SK-N-SH (cell line): Measurements from ENCODE around the gene TTC7B. TPM values are rescaled to one million over a fixed set of nuclear protein-coding genes. Genes with fewer than 3 reads are reported as not detected.
A peak's percentile ranks its signal among the peaks of the same experiment; 100 is the strongest.

Experiments
- CTCF ChIA-PET: fragments of 300-600, 350-600 bp; formaldehyde crosslinking; extraction: SDS; loops from one replicate; lab custom pipeline; 2021; lab: Yijun Ruan, JAX
- POLR2A ChIA-PET: fragments of 350-600 bp; sonication (Branson Sonifier 250); formaldehyde crosslinking; extraction: SDS; loops from one replicate; lab custom pipeline; 2020; ENCODE audit warnings: antibody characterized with exemption, inconsistent platforms; lab: Yijun Ruan, JAX
- DNase-seq: peaks from one replicate; pipeline ENCODE4 v3.0.0; 2012
- H2AFZ ChIP-seq: fragments of 200-600 bp; sonication (generic); 2 replicates; pipeline ENCODE4 v1.8.1; 2016; ENCODE audit warnings: antibody characterized with exemption, mild to moderate bottlenecking, low read depth
- H3F3A ChIP-seq: fragments of 200-600 bp; sonication (generic); replicated peaks from 2 replicates; pipeline ENCODE3; 2016; ENCODE audit warnings: antibody characterized with exemption, mild to moderate bottlenecking; ENCODE audit not compliant: insufficient read depth
- H3K27ac ChIP-seq, 2 experiments: fragments of 200-500 bp in 1 of 2; fragments of 200-600 bp in 1 of 2; sonication (Bioruptor generic) in 1 of 2; sonication (generic), shearing (Covaris generic) in 1 of 2; 2 replicates each; pipeline versions ENCODE4 v1.5.1 to v1.6.1; 2014 to 2016; ENCODE audit warnings: low read depth in 2 of 2, inconsistent platforms in 1 of 2, low read length in 1 of 2, mild to moderate bottlenecking in 1 of 2, mixed read lengths in 1 of 2
- H3K27me3 ChIP-seq: fragments of 200-600 bp; sonication (generic), shearing (Covaris generic); 2 replicates; pipeline ENCODE4 v1.6.1; 2016; ENCODE audit warnings: mixed run types; ENCODE audit not compliant: insufficient read depth
- H3K36me3 ChIP-seq, 2 experiments: fragments of 200-500 bp in 1 of 2; fragments of 200-600 bp in 1 of 2; sonication (Bioruptor generic) in 1 of 2; sonication (generic) in 1 of 2; replicated peaks in 1 of 2; 2 replicates each; pipeline versions ENCODE3 to v1.5.1; 2014 to 2016; ENCODE audit warnings: low read length in 1 of 2, mild to moderate bottlenecking in 1 of 2; ENCODE audit not compliant: insufficient read depth in 2 of 2, control insufficient read depth in 1 of 2
- H3K4me1 ChIP-seq, 2 experiments: fragments of 200-500 bp in 1 of 2; fragments of 200-600 bp in 1 of 2; sonication (Bioruptor generic) in 1 of 2; sonication (generic), shearing (Covaris generic) in 1 of 2; 2 replicates each; pipeline versions ENCODE4 v1.5.1 to v1.6.1; 2014 to 2016; ENCODE audit warnings: low read depth in 1 of 2, low read length in 1 of 2, mixed run types in 1 of 2; ENCODE audit not compliant: insufficient read depth in 2 of 2, control insufficient read depth in 1 of 2
- H3K4me2 ChIP-seq: fragments of 200-600 bp; sonication (generic), shearing (Covaris generic); 2 replicates; pipeline ENCODE4 v1.6.1; 2017; ENCODE audit warnings: mixed run types
- H3K4me3 ChIP-seq, 2 experiments: fragments of 200-500 bp in 1 of 2; fragments of 200-600 bp in 1 of 2; sonication (Bioruptor generic) in 1 of 2; sonication (generic), shearing (Covaris generic) in 1 of 2; 2 replicates each; pipeline versions ENCODE4 v1.5.1 to v1.8.1; 2014 to 2016; ENCODE audit warnings: low read depth in 2 of 2, inconsistent platforms in 1 of 2, low read length in 1 of 2, mild to moderate bottlenecking in 1 of 2, mixed read lengths in 1 of 2, moderate library complexity in 1 of 2
- H3K79me2 ChIP-seq: fragments of 200-600 bp; sonication (generic); 2 replicates; pipeline ENCODE4 v1.8.1; 2017; ENCODE audit warnings: mild to moderate bottlenecking; ENCODE audit not compliant: insufficient read depth
- H3K9ac ChIP-seq: fragments of 200-600 bp; sonication (generic); 2 replicates; pipeline ENCODE4 v1.6.1; 2017; ENCODE audit warnings: mixed run types
- H3K9me2 ChIP-seq: fragments of 200-600 bp; sonication (generic); 2 replicates; pipeline ENCODE4 v1.6.1; 2017; ENCODE audit warnings: mixed run types
- H3K9me3 ChIP-seq: fragments of 200-600 bp; sonication (generic); 2 replicates; pipeline ENCODE4 v1.6.1; 2017; ENCODE audit warnings: mixed run types, mild to moderate bottlenecking, moderate library complexity
- H4K20me1 ChIP-seq: fragments of 200-600 bp; sonication (generic); 2 replicates; pipeline ENCODE4 v1.6.1; 2017; ENCODE audit warnings: mild to moderate bottlenecking, mixed run types; ENCODE audit not compliant: insufficient read depth
- ELF1 ChIP-seq: IDR thresholded peaks from 2 replicates; pipeline ENCODE4 v1.4.0; 2012
- FOXJ3 ChIP-seq: sonication (generic); formaldehyde crosslinking; IDR thresholded peaks from 2 replicates; pipeline ENCODE4 v1.5.1; 2020; ENCODE audit warnings: mild to moderate bottlenecking, missing genetic modification reagents
- GABPA ChIP-seq: IDR thresholded peaks from 2 replicates; pipeline ENCODE4 v1.4.0; 2012; ENCODE audit warnings: low read depth, mild to moderate bottlenecking
- JUND ChIP-seq: IDR thresholded peaks from 2 replicates; pipeline ENCODE4 v1.4.0; 2012
- NFIC ChIP-seq: IDR thresholded peaks from 2 replicates; pipeline ENCODE4 v1.4.0; 2012; ENCODE audit warnings: borderline replicate concordance
- PBX3 ChIP-seq: IDR thresholded peaks from 2 replicates; pipeline ENCODE4; 2012
- POLR2AphosphoS5 ChIP-seq: IDR thresholded peaks from 2 replicates; pipeline ENCODE4 v1.6.1; 2012; ENCODE audit warnings: low read depth, low read length
- RAD21 ChIP-seq: IDR thresholded peaks from 2 replicates; pipeline ENCODE4 v1.6.1; 2012; ENCODE audit warnings: mild to moderate bottlenecking, low read length
- REST ChIP-seq: IDR thresholded peaks from 2 replicates; pipeline ENCODE4 v1.6.1; 2012; ENCODE audit warnings: mild to moderate bottlenecking, low read depth, low read length, moderate library complexity
- TAF1 ChIP-seq: IDR thresholded peaks from 2 replicates; pipeline ENCODE4 v1.6.1; 2012; ENCODE audit warnings: low read depth, mild to moderate bottlenecking, low read length, moderate library complexity, borderline replicate concordance
- TEAD4 ChIP-seq: IDR thresholded peaks from 2 replicates; pipeline ENCODE4 v1.4.0; 2012; ENCODE audit warnings: mild to moderate bottlenecking, borderline replicate concordance; ENCODE audit not compliant: insufficient read depth
- USF2 ChIP-seq: fragments of 150-350 bp; IDR thresholded peaks from 2 replicates; pipeline ENCODE4 v1.6.1; 2017; ENCODE audit warnings: antibody characterized with exemption, low read length, low read depth, borderline replicate concordance
- YY1 ChIP-seq: IDR thresholded peaks from 2 replicates; pipeline ENCODE4 v1.4.0; 2012; ENCODE audit warnings: low read depth, mild to moderate bottlenecking
- WGBS: methylation state at CpG from one replicate; pipeline ENCODE4 v1.1.6; 2017; ENCODE audit warnings: low lambda C conversion rate; 5-methylcytosine and 5-hydroxymethylcytosine counted together
- polyA plus RNA-seq, 3 experiments: library from polyadenylated mRNA; depleted of rRNA; stranded (reverse); fragments of >200 nt; gene quantifications; 2 replicates each; pipeline ENCODE4 v1.2.3, GENCODE V29; 2012

TTC7B gene
- polyA plus RNA-seq, 1 of the 3 experiments (the other 2 are of a cell fraction): 43.1 TPM

- TF ChIP-seq REST (no peak), FOXJ3 (CRISPR knock-in tag) (no peak), PBX3 (no peak)
Measured at GRCh38 chr14:90758028-90758889, 58.0 kb downstream of the TTC7B start (continued).

GRCh38 chr14:90757452-90757851 lies 58.8 kb downstream of the TTC7B start:
- no peak for DNase-seq
- H3K4me2 ChIP-seq: no peak overlapping the region

GRCh38 chr14:90756755-90757345 lies 59.4 kb downstream of the TTC7B start:
- over 99% methylated on average over 8 of the region's 10 CpGs for WGBS
- Histone ChIP-seq H3K79me2 (no peaks in the 10 kb centered on the region), H3K9ac (no peak overlapping the region), H3K27ac (no peak overlapping the region), H4K20me1 (no peaks in the 10 kb centered on the region), H2AFZ (no peak overlapping the region), H3K9me2 (no peaks in the 10 kb centered on the region), H3K4me3 (no peak overlapping the region), H3F3A (peaks cover 3% of the 10 kb centered on the region), H3K9me3 (no peaks in the 10 kb centered on the region), H3K27me3 (no peaks in the 10 kb centered on the region), H3K36me3 (no peaks in the 10 kb centered on the region), H3K4me1 (peaks cover 9 to 21% of the 10 kb centered on the region in 2 experiments; a peak in 3 of 4 replicates), H3K4me2 (no peak overlapping the region)
- no peak for DNase-seq
- POLR2A ChIA-PET: interaction anchor here (0.9 to 2.5 kb wide), 2 partner anchors 17 to 360 kb away, joined by 3 to 11 read pairs; partner anchors contain the start of gene CALM1
- CTCF ChIA-PET: interaction anchor here (0.6 to 5.7 kb wide), 15 partner anchors 12 to 459 kb away, joined by 3 to 59 read pairs (median 17); partner anchors contain the start of gene CALM1
- no peak for TF ChIP-seq GABPA
- no peak for TF ChIP-seq ELF1
- no peak for TF ChIP-seq JUND
- no peak for TF ChIP-seq NFIC
- TF ChIP-seq USF2: no peak
- no peak for TF ChIP-seq REST
- no peak for TF ChIP-seq TEAD4
- 0 out of 2 replicates have a peak, but pooled peaks have one; percentile 21 for TF ChIP-seq RAD21
- TF ChIP-seq TAF1: no peak

More at GRCh38 chr14:90757452-90757851, 58.8 kb downstream of the TTC7B start:
- Histone ChIP-seq H3K36me3 (no peaks in the 10 kb centered on the region), H3K9me2 (no peaks in the 10 kb centered on the region), H3K9ac (no peak overlapping the region), H3K4me3 (no peak overlapping the region), H4K20me1 (no peaks in the 10 kb centered on the region), H3K9me3 (no peaks in the 10 kb centered on the region), H3K27me3 (no peaks in the 10 kb centered on the region), H2AFZ (no peak overlapping the region), H3K79me2 (no peaks in the 10 kb centered on the region), H3K4me1 (peaks cover 9 to 21% of the 10 kb centered on the region in 2 experiments; a peak in 3 of 4 replicates), H3F3A (peaks cover 3% of the 10 kb centered on the region), H3K27ac (peak overlapping the region in 1 of 2 experiments; percentile 56; a peak in 2 of 4 replicates)
- 82% methylated on average over 3 of the region's 3 CpGs for WGBS
- no peak for TF ChIP-seq TEAD4
- TF ChIP-seq POLR2AphosphoS5: no peak
- TF ChIP-seq YY1: no peak
- ChIA-PET POLR2A (interaction anchor here (0.9 to 2.5 kb wide), 3 partner anchors 18 to 361 kb away, joined by 3 to 11 read pairs (median 3); partner anchors contain the start of gene CALM1), CTCF (interaction anchor here (0.6 to 5.7 kb wide), 24 partner anchors 12 to 499 kb away, joined by 3 to 59 read pairs (median 14); partner anchors contain the start of gene CALM1)
